GF-D8 (cell line): ENCODE data around the gene ZNFX1.

Experiments
- DNase-seq: peaks from one replicate; lab custom pipeline; 2025; lab: John Stamatoyannopoulos, UW

The ZNFX1 gene

DNA sequence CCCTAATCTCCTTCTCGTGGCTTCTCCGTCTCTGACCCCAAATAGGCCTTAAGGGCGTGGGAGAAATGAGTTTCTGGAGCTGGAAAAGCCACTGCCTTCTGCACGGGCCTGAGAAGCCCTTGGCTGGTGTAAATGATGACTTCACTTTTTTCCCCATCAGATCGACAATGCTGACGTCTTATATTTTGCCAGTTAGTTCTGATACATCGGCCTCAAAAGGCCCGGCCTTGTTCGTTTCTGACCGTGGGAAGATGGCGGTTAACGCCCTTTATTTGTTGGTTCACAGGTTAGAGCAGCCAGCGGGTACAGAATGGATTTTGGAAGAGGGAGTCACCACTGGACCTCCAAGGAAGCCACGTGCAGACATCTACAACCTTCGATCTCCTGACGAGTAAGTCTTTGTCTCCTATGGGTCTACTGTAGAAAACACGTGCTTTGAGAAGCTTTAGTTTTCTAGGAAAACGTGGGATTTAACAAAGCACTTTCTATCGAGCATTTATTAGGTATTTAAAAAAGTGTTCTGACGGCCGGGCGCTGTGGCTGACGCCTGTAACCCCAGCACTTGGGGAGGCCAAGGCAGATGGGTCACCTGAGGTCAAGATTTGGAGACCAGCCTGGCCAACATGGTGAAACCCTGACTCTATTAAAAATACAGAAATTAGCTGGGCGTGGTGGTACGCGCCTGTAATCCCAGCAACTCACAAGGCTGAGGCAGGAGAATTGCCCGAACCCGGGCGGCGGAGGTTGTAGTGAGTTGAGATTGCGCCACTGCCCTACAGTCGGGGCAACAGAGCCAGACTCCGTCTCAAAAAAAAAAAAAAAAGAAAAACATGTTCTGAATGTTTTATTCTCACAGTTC is 1.2 kb upstream of the ZNFX1 start:
- no peak for DNase-seq

DNA sequence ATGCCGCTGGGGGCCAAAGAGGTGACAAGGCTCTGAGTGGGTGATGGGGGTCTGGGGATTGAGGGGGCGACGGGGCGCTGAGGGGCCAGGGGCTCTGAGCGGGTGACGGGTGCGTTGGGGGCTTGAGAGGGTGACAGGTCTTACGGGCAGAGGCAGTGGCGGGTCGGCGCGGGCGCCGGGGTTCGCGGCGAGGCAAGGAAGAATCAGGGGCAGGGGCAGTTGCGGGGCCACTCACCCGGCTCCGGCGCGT is 146 bp downstream of the ZNFX1 start:
- no peak for DNase-seq

DNA sequence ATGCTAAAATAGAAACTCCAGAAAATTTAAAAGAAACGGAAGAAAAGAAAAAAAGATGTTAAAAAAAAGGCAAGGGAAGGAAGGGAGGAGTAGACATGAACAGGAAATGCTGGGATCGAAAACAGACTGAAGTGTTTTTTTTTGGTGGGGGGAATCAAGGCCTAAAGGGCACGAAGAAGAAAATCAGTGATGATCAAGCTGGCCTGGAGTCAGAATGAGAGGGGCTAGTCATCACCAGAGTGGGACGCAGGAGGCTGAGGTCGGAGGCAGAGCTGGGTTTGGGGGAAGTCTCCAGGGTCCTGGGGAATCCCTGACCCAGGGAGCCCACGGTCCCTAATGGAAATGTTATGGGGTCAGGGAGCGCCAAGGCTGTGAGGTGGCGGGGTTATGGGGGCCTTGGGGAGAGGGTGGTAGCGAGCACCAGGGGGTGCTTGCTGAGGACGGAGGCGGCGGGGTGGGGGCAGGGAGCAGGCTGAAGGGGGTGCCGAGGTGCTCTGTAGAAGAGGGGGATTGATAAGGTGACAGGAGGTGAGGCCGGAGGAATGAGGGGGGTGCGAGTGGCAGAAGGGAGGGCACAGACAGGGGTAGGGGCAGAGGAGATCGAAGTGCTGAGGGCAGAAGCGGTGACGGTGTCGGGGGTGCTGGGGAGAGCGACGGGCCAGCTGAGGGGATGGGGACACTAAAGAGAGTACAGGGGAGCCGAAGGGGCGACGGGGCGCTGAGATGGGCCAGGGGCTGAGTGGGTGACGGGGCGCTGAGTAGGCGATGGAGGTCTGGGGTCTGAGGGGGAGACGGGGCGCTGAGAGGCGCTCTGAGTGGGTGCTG is 684 bp downstream of the ZNFX1 start:
- no peak for DNase-seq

DNA sequence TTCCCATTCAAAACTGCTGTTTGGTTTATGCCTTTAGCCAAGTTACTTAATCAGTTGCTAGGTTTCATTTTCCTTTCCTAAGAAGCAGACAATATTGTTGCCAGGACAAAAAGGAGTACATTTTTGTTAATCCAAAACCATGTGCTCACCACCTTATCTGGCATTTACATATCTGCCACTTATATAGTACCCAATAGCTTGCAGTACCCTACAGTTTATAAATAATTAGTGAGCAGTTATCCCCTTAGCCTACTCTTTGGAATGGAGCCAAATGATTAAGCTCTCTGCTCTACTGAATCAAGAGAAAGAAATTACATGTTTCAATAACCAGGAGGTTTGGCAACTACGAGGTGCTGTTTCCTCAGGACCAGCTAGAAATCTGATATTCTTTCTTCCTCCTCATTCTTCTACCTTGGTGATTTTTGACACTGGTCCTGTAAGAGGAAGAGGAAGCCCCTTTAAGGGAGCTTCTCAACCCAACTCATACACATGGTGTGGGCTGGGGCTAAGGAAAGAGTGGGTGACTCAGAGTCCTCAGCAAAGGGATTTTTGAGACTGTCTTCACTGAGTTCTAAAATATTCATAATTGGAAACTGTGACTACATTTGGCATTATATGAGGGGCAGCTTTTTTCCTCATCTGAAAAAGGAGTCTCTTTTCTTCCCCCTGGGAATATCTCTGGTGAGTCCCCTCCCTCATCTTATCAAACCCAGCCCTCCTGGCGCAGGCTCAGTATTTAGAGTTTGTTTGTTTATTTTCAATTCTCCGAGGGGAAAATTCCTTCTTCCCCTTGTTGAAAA is 1.5 kb downstream of the ZNFX1 start:
- DNase-seq = peak; percentile 54

DNA sequence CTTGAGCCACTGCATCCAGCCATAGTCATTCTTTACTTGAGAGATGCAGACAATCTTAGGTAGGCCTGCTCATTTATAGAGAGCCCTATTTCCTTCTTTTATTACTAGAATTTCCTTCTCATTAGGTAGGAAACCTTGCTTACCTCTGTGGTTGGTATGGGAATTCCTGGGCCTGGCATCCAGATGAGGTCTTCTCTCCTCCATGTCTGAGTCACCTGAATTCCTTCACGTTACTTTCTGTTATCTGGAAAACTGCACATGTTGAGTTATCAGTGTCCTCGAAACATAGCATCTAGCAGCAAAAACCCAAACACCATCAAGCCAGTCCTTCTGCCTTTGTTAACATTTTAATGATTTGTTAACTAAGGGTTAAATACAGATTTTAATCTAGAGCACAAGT is 2.2 kb downstream of the ZNFX1 start:
- no peak for DNase-seq

DNA sequence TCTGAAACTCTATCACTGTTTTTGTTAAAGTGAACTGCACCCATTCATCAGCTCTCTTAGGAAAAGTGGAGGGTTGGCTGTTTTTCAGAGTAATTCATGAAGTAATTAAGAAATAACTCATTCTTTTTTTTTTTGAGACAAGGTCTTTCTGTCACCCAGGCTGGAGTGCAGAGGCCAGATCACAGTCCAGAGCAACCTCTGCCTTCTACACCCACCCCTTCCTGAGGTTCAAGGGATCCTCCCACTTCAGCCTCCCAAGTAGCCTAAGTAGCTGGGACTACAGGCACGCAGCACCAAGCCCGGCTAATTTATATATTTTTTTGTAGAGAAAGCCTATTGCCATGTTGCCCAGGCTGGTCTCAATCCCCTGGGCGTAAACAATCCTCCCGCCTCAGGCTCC is 2.6 kb downstream of the ZNFX1 start:
- no peak for DNase-seq

DNA sequence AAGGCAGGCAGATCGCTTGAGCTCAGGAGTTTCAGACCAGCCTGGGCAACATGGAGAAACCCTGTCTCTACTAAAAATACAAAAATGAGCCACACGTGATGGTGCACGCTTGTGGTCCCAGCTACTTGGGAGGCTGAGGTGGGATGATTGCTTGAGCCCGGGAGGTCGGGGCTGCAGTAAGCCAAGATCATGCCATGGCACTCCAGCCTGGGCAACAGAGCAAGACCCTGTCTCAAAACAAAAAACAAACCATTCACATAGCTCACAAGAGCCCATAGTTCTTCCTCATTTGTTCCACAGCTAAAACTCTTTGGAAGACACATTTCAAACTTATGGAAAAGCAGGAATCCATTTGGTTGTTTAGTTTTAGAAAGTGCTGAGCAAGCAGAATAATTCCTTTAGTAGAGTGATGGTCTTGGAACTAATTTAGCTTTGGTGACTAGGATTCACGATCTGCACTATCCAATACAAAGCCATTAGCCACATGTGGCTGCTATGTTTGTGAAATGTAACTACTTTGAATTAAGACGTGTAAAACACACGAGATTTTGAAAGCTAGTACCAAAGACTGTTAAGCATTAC is 4.1 kb downstream of the ZNFX1 start:
- DNase-seq = no peak

DNA sequence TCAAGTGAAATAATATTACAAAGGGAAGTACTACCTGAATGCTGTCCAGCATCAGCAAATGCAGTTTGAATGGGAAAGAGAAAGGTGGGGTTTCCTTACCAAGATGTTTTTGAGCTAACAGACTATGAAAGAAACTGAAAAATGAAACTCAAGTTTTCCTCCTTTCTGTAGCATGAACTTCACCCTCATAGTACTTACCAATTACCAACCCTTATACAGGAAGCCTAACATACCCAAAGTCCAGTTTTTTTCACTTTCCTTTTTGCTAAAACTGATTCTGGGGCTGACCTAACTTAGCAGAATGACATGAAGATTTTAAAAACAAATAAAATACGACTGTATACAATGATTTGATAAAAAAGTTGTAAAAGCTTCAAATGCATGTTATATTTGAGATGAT is 5.2 kb downstream of the ZNFX1 start:
- DNase-seq = no peak

DNA sequence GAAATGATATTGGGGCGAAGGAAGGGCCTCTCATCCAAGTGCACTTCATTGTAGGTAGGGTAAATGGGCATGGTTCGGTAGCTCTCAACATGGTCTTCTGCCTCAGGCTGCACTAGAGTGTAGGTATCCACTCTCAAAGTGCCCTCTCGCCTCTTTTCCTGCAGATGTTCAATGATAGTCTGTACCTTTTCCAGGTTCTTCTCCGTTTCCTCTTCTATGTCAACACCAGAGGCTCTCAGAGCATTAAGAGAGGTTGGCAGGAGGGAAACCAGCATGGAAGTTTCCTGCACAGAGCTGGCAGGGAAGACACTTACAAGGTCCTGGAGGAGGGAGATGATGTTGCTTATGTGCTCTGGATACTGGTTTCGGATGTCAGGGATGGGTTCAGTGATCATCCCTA is 7.1 kb downstream of the ZNFX1 start:
- no peak for DNase-seq

DNA sequence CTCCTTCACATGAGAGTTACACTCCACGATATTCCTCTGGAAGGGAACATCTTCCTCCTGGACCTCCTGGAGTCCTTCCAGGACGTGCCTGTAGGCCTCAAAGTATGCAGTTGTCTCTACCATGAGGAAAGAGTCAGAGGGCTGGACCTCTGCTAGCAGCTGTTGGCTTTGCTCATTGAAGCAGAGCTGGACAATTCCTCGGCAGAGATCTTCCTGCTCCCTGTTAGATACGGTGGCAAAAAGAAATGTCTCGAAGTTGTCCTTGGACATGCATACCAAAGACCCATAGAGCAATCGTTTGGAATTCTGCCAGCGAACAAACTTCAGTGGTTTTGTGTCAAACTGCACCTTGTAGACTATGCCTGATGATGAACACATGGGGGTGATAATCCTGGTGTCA is 7.7 kb downstream of the ZNFX1 start:
- no peak for DNase-seq

DNA sequence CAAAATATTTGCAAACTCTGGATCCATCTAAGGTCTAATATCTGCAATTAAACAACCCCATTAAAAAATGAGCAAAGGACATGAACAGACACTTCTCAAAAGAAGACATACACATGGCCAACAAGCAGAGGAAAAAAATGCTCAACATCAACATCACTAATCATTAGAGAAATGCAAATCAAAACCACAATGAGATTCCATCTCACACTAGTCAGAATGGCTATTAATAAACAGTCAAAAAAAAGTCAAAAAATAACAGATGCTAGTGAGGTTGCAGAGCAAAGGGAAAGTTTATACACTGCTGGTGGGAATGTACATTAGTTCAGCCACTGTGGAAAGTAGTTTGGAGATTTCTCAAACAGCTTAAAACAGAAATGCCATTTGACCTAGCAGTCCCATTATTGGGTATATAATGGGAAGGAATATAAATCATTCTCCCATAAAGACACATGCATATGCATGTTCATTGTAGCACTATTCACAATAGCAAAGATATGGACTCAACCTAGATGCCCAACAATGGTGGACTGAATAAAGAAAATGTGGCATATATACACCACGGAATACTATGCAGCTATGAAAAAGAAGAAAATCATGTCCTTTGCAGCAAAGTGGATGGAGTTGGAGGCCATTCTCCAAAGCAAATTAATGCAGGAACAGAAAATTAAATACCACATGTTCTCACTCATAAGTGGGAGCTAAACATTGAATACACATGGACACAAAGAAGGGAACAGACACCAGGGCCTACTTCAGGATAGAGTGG is 9.1 kb downstream of the ZNFX1 start:
- no peak for DNase-seq

DNA sequence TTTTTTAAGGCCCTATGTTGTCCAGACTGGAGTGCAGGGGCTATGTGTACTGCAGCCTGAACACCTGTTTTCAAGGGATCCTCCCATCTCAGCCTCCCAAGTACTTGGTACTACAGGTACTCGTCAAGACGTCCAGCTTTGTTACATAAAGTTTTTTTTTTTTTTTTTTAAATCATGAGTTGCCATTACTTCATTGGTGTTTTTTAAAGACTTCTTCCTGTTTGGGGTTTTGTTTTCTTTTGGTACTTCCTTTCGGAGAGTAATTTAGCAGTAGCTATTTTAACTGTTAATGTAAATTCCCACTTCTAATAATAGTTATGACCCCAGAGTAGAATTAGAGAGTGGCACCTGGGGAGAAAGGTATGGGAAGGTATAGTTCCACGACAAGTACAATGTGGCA is 10.5 kb downstream of the ZNFX1 start:
- no peak for DNase-seq

DNA sequence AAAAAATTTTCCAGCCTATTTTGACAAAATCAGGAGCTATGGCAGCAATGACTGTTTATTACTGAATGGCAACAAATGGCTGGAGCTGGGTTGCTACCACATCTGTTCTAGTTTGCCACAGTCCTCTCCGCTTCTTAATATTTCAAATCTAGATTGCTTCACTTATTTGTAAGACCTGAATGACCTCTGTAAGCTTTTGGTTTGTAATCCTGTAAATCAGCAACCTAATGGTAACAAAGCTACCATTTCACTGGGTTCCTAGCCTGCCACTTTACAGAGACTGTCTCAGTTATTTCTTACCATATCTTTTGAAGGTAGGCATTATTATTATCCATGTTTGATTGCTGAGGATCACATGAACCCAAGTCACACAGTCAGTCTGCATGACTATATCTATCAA is 15.4 kb downstream of the ZNFX1 start:
- no peak for DNase-seq

DNA sequence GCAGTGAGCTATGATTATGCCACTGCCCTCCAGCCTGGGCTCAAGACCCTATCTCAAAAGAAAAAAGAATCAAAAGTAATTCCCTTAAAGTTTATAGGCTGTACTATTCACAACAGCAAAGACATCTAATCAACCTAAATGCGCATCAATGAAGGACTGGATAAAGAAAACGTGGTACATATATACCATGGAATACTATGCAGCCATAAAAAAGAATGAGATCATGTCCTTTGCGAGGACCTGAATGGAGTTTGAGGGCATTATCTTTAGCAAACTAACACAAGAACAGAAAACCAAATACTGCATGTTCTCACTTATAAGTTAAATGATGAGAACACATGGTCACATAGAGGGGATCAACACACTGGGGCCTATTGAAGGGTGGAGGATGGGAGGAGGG is 16.7 kb downstream of the ZNFX1 start:
- no peak for DNase-seq

DNA sequence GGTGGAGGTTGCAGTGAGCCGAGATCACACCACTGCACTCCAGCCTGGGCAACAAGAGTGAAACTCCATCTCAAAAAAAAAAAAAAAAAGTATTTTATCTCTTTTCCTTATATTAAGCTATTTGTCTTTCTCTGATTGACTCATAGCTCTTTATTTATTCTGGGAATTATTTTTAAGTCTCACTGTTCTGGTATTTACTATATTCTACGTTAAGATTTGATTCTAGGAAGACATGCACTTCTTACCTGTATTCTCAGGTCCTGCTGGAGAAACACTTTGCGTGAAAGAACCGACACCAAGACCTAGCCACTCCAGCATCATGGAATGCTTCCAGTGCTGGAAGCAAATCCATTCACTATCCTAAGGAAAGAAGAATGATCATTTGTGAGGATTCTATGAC is 17.6 kb downstream of the ZNFX1 start:
- DNase-seq = no peak

DNA sequence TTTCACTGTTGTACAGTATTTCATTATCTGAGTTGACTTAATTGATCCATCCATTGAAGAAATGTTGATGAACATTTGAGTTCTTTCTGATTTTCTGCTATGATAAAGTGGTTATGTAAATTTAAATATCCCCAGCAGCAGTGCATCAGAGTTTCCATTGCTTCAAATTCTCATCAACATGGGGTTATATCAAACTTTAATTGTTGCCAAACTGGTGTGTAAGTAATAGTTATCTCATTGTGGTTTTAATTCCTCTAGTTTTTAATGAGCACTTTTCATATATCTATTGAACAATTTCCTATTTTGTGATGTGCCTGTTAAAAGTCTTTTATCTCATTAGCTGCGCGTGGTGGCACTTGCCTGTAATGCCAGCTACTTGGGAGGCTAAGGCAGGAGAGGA is 18.1 kb downstream of the ZNFX1 start:
- DNase-seq = no peak

DNA sequence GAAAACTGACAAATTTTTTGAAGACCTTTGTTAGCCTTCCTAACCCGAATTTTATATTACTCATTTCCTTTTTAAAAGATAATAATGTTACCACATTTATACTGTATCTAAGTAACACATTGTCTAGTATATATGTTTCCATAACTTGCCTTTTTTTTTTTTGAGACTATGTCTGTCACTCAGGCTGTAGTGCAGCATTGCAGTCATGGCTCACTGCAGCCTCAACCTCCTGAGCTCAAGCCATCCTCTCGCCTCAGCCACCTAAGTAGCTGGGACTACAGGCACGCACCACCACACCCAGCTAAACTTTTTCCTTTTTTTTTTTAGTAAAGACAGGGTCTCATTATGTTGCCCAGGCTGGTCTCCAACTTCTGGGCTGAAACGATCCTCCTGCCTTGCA is 18.6 kb downstream of the ZNFX1 start:
- no peak for DNase-seq

DNA sequence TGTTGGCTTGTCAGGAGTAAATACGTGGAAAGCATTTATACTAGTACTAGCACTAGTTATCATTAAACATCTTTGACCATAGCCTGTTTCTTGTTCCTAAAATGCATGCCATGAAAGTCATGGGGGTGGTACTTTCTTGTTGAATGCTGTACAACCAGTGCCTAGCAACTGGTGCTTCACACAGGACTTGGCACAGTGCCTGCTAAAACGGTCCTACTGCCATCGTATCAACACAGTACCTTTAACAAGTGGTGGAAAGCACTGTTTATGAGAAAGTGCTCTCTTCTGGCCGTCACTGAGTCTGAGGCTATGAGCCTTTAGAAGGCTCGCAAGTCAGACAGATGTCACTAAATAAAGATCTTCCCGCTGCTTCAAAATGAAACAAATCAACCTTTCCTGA is 21.6 kb downstream of the ZNFX1 start:
- no peak for DNase-seq

DNA sequence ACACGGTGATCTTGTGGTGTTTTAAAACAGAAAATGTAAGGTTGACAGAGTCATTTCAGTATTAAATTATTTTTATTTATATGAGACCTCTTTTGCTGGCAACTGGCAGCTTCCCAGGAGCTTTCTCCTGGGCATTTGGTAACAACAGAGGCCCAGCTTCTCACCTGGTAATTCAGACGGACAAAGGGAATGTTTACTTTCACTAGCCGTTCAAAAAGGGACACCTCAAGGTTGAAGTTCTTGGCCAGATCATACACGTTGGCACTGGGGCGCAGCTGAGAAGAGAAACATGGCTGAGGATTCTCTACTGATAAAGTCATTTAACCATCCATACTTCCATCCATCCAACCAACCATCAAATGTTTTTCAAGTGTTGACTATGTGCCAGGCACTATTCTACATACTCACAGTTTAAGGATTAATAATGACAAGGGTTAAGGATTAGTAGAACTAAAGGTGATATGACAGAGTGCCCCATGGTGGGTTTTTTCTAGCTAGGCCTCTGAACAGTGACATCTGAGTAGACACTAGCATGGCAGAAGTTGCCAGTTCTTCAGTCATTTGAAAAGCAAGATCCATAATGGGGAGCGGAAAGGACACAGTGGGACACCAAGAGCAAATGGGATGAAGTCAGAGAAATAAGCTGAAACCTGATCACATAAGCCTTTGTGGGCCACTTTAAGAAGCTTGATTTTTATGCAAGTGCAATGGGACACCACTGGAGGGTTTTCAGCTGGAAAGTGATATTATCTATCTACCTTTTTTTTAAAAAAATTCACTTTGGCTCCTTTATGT is 25.1 kb downstream of the ZNFX1 start:
- DNase-seq = no peak

DNA sequence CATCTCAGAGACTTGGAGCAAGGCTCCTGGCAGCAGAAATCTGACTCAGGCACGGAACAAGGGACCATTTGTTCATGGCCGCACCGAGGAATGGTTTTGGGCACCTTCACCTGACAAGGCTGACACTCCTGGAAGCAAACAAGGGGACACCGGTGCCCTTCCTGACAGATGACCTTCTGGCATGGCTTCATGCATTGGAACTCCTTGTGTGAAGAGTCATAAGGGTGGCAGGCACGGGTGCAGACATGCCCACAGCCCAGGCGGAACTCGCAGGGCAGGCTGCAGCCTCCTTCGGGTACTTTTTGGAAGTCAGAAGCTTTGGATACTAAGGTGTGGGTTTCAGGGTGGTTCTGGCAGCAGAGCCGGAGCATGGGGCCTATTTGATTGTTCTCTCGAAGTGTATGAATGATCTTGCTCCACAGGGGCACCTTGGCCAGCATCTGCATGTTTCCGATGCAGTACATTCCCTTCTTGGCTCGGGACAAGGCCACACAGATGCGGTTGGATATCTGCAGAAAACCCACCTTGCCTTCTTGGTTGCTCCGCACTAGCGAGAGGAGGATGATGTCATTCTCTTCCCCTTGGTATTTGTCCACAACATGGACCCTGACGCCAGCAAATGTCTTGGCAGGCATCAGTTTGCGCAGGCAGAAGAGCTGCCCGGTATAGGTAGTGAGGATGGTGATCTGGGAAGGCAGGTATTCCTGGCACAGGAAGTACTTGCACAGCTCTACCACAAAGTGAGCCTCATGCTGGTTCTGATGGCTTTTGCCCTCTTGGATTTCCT is 28.8 kb downstream of the ZNFX1 start:
- DNase-seq = no peak
